ENCODE data around the gene CYP3A4. TPM values are rescaled to one million over a fixed set of nuclear protein-coding genes. Genes with fewer than 3 reads are reported as not detected.

Gene CYP3A4
- total and polyA plus RNA-seq, 2 of the 13 experiments (the other 11 are each of a cell fraction or from before 2014, with no cell fraction given): 0.11 to 0.24 TPM

- no peak for TF ChIP-seq AKNA (CRISPR knock-in tag; IDR thresholded peaks at IDR 0.05; ENCODE audit: borderline replicate concordance)
- peak; percentile 41; the same call in 1 of the 2 replicates for TF ChIP-seq HDAC2 (CRISPR knock-in tag; IDR thresholded peaks at IDR 0.05)
- TF ChIP-seq ZNF644 (CRISPR knock-in tag; IDR thresholded peaks at IDR 0.05; ENCODE audit: low read depth): peak; percentile 75
- TF ChIP-seq ASH2L (IDR thresholded peaks at IDR 0.05; ENCODE audit: insufficient read length, low read depth, low read length): peak; percentile 17
- TF ChIP-seq ZFYVE20 (CRISPR knock-in tag; IDR thresholded peaks at IDR 0.05; ENCODE audit: borderline replicate concordance, low read depth): no peak
- TF ChIP-seq NFIC (IDR thresholded peaks at IDR 0.05; ENCODE audit: low read length): peak; percentile 59; the same call in 1 of the 2 replicates
- 0 out of 2 replicates have a peak, but pooled peaks have one; percentile 41 for TF ChIP-seq PRMT3 (CRISPR knock-in tag; IDR thresholded peaks at IDR 0.05; ENCODE audit: borderline replicate concordance, low read depth)
- TF ChIP-seq CEBPG (CRISPR knock-in tag; IDR thresholded peaks at IDR 0.05): peak; percentile 98
- TF ChIP-seq ZNF556 (CRISPR knock-in tag; IDR thresholded peaks at IDR 0.05; ENCODE audit: borderline replicate concordance): 0 out of 2 replicates have a peak, but pooled peaks have one; percentile 28
- TF ChIP-seq, protein P1, sequence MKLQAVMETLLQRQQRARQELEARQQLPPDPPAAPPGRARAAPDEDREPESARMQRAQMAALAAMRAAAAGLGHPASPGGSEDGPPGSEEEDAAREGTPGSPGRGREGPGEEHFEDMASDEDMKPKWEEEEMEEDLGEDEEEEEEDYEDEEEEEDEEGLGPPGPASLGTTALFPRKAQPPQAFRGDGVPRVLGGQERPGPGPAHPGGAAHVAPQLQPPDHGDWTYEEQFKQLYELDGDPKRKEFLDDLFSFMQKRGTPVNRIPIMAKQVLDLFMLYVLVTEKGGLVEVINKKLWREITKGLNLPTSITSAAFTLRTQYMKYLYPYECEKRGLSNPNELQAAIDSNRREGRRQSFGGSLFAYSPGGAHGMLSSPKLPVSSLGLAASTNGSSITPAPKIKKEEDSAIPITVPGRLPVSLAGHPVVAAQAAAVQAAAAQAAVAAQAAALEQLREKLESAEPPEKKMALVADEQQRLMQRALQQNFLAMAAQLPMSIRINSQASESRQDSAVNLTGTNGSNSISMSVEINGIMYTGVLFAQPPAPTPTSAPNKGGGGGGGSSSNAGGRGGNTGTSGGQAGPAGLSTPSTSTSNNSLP (IDR thresholded peaks at IDR 0.05; ENCODE audit: low read depth, low read length): peak; percentile 71; the same call in 1 of the 2 replicates
- TF ChIP-seq SOX6 (IDR thresholded peaks at IDR 0.05): no peak
- peak; percentile 92 for TF ChIP-seq SOX6 (CRISPR knock-in tag; IDR thresholded peaks at IDR 0.05)
- peak; percentile 43 for TF ChIP-seq HNF4A (CRISPR knock-in tag; IDR thresholded peaks at IDR 0.05)
- TF ChIP-seq, protein P2, sequence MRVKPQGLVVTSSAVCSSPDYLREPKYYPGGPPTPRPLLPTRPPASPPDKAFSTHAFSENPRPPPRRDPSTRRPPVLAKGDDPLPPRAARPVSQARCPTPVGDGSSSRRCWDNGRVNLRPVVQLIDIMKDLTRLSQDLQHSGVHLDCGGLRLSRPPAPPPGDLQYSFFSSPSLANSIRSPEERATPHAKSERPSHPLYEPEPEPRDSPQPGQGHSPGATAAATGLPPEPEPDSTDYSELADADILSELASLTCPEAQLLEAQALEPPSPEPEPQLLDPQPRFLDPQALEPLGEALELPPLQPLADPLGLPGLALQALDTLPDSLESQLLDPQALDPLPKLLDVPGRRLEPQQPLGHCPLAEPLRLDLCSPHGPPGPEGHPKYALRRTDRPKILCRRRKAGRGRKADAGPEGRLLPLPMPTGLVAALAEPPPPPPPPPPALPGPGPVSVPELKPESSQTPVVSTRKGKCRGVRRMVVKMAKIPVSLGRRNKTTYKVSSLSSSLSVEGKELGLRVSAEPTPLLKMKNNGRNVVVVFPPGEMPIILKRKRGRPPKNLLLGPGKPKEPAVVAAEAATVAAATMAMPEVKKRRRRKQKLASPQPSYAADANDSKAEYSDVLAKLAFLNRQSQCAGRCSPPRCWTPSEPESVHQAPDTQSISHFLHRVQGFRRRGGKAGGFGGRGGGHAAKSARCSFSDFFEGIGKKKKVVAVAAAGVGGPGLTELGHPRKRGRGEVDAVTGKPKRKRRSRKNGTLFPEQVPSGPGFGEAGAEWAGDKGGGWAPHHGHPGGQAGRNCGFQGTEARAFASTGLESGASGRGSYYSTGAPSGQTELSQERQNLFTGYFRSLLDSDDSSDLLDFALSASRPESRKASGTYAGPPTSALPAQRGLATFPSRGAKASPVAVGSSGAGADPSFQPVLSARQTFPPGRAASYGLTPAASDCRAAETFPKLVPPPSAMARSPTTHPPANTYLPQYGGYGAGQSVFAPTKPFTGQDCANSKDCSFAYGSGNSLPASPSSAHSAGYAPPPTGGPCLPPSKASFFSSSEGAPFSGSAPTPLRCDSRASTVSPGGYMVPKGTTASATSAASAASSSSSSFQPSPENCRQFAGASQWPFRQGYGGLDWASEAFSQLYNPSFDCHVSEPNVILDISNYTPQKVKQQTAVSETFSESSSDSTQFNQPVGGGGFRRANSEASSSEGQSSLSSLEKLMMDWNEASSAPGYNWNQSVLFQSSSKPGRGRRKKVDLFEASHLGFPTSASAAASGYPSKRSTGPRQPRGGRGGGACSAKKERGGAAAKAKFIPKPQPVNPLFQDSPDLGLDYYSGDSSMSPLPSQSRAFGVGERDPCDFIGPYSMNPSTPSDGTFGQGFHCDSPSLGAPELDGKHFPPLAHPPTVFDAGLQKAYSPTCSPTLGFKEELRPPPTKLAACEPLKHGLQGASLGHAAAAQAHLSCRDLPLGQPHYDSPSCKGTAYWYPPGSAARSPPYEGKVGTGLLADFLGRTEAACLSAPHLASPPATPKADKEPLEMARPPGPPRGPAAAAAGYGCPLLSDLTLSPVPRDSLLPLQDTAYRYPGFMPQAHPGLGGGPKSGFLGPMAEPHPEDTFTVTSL (CRISPR knock-in tag; IDR thresholded peaks at IDR 0.05; ENCODE audit: borderline replicate concordance): peak; percentile 49; the same call in 1 of the 2 replicates
- TF ChIP-seq, protein P3, sequence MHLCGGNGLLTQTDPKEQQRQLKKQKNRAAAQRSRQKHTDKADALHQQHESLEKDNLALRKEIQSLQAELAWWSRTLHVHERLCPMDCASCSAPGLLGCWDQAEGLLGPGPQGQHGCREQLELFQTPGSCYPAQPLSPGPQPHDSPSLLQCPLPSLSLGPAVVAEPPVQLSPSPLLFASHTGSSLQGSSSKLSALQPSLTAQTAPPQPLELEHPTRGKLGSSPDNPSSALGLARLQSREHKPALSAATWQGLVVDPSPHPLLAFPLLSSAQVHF (CRISPR knock-in tag; IDR thresholded peaks at IDR 0.05): 0 out of 2 replicates have a peak, but pooled peaks have one; percentile 32
- TF ChIP-seq ZNF205 (CRISPR knock-in tag; IDR thresholded peaks at IDR 0.05): peak; percentile 59; the same call in 1 of the 2 replicates
Observed at GRCh38 chr7:99729486-99730237, 54.3 kb downstream of the CYP3A4 start (continued).

Measured in HepG2 (cell line).